HG03025 (cell line): ENCODE data around the gene TEX36.
"Not testable (repeated sequence)": the region's sequence is repeated elsewhere in the genome, so short reads cannot be mapped to it uniquely, and the experiment has no call there.

Source experiments
- ATAC-seq: cut with Tn5 transposase; IDR thresholded peaks from one replicate; pipeline ENCODE4 v1.9.1; 2021; ENCODE audit warnings: mild to moderate bottlenecking, moderate library complexity; ENCODE audit not compliant: unreplicated experiment, low FRiP score

TEX36 gene, protein sequence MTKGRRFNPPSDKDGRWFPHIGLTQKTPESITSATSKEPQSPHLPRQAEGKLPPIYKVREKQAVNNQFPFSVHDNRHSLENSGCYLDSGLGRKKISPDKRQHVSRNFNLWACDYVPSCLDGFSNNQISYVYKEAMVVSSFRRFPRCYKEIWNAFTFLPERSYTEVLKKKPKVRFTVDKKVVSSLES

DNA sequence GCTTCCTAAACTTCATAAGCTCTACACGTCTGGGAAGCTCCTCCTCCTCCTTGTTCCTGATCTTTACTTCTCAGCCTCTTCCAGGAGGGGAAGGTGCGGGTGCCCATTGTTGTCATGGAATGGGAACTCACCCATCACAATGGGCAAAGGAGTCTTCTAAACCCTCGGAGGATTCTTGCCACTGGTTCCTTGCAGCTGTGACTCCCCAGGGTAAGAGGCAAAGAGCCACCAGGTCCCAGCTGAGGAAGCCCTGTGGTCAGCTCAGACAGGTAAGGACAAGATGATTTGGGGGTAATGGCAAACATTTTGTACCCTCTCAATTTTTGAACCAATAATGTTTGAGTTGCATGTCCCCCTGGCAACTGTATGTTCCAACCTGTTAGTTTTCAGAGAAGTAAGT lies at the start of gene TEX36:
Gene TEX36 (minus strand): TSS at position 101 of the 400 bp plus-strand sequence. CDS start 174 bp downstream, outside the sequence.
- ATAC-seq = no peak

DNA sequence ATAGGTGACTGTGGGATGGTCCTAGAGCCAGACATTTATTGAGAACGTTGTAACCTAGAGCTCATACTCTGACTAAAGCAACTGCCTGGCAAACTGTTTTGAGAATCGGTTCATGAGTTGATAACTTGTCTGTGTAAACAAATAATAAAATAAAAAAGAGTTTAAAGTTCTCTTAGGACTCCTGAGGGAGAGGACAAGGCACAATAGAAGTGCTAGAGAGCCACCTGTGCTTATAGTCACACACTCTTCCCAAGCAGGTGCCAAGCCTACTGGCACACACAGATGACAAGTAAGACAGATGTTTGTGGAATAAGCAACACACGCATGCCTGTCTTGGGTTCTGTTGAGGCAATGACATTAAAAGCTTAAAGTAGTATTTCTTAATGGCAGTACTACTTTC lies 44.5 kb upstream of the TEX36 start:
- no peak for ATAC-seq

DNA sequence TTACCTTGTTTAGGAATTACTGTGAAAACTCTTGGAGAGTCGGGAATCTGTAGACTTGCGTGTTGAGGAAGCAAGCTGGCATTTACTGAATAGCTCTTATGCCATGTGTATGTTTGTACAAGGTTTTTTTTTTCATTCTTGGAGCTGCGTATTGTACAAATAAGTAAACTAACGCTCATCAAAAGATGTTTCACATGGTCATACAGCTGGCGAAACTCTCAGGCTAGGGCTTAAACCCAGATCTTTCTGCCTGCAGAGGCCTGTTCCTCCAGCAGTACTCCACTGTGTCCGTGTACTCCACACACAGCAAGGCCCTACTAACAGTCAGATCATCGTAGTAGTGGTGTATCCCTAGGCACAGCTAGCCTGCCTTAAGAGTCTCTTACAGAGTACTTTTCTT lies 44.0 kb upstream of the TEX36 start:
- no peak for ATAC-seq

DNA sequence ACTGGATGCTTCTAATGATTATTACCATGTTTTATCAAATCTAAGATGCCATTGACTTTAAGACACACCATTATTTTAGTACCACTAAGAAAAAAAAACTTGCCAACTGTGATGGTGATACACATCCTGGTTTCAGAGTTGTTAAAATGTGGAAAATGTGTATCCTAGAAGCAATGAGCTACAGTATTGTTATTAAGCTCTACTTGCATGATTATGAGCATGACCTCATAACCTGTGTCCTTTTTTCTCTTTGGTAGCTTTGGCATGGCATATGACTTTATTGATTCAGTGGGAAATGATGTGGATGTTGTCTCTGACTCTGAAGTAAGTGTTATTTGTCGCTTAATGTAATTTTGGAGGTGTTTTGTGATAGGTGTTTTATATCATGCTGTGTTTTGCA lies 39.8 kb upstream of the TEX36 start:
- no peak for ATAC-seq

DNA sequence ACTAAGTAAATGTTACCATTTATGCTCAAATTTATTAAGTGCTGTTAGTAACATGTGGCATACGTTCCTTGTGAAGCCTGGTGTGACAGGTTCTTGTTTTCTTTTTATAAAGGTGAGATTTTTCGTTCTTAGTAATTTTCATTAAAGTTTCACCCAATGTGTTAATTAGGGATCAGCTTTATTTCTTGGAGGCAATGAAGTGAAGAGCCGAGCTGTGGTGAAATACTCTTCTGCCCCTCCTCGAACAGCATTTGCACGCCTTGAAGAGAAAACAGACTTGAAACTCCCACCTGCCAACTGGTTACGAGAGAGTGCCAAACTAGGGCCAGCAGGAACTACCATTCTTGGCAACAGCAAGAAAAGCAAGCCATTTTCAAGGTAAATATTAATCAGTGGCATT lies 38.1 kb upstream of the TEX36 start:
- peak; percentile 34 for ATAC-seq

DNA sequence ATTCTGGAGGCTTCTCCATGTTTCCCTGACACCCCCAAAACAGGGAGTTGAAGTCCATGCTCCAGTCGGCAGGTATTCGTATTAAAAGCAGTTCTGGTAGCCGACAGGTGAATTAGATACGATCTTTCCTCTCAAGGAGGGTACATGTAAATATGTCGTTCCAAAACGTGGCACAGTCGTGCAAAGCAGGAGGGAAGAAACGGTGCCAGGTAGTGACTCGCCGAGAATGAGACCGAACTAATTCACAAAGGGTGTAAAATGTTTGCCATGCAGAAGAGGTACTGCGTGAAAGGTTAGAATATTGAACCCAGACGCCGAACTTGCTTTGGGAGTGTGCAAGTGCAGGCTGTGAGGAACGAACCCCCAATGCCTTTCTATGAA lies 37.0 kb upstream of the TEX36 start:
- ATAC-seq = no peak

DNA sequence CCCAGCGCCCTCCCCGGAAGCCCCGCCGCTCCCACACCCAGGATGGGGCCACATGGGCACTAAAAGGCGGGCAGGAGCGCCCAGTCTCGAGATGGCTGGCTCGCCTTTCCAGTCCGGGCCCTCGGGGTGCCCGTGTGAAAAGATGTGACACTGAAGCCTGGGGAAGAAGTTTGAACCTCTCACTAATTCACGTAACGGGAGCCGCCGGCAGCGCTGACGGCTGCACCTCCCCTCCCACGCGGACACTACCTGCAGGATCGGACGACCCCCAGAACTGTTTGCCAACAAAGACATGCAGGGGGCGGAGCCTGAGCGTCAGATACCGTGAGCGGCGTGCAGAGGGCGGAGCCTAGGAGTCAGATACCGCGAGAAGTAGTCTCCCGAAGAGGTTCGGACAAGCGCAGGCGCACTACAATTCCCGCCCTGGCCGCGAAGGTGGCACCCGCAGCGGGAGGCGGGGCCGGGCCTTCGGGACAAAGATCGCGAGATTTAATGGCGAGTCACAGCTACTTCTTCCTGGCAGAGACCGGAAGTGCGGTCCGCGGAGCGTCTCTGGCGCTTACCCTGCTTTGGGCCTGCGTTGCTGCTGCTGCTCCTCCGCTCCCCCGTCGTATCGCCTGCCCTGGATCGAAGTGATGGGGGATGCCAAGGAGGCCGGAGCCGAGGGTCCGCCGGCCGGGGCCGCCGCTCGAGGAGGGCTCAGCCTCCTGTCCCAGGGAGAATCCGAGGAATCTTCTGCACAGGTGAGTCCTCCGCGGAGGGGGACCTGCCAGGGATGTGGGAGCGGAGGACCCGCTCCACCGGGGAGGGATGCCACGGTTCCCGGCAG lies 36.4 kb upstream of the TEX36 start, which contains the start of gene EDRF1:
Gene EDRF1 (plus strand): TSS at position 537 of the 829 bp plus-strand sequence. CDS start 99 bp downstream, at position 636.
- peak; percentile 92 for ATAC-seq

DNA sequence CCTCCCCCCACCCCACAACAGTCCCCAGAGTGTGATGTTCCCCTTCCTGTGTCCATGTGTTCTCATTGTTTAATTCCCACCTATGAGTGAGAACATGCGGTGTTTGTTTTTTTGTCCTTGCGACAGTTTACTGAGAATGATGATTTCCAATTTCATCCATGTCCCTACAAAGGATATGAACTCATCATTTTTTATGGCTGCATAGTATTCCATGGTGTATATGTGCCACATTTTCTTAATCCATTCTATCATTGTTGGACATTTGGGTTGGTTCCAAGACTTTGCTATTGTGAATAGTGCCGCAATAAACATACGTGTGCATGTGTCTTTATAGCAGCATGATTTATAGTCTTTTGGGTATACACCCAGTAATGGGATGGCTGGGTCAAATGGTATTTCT lies 31.8 kb upstream of the TEX36 start:
- ATAC-seq = not testable (repeated sequence)

DNA sequence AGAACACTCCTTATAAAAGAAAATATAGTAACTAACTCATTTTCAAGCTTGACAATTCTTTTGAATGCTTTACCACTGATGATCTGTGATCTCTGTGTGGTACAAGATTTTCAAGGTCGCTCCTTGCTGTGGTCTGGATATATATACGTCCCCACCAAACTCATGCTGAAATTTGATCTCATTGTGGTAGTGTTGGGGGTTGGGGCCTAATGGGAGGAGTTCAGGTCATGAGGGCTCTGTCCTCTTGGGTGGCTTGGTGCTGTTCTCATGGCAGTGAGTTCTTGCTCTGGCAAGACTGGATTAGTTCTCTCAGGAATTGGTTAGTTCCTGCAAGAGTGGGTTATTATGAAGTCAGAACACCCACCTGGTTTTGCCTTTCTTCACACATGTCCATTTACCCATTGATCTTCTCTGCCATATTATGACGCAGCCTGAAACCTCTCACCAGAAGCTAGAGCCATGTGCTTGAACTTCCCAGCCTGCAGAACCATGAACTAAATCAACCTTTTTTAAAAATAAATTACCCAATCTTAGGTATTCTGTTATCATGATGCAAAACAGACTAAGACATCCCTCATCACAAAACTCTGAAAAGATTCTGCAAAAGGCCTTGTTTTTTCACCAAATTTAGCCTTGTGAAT lies 28.3 kb upstream of the TEX36 start:
- ATAC-seq = no peak

DNA sequence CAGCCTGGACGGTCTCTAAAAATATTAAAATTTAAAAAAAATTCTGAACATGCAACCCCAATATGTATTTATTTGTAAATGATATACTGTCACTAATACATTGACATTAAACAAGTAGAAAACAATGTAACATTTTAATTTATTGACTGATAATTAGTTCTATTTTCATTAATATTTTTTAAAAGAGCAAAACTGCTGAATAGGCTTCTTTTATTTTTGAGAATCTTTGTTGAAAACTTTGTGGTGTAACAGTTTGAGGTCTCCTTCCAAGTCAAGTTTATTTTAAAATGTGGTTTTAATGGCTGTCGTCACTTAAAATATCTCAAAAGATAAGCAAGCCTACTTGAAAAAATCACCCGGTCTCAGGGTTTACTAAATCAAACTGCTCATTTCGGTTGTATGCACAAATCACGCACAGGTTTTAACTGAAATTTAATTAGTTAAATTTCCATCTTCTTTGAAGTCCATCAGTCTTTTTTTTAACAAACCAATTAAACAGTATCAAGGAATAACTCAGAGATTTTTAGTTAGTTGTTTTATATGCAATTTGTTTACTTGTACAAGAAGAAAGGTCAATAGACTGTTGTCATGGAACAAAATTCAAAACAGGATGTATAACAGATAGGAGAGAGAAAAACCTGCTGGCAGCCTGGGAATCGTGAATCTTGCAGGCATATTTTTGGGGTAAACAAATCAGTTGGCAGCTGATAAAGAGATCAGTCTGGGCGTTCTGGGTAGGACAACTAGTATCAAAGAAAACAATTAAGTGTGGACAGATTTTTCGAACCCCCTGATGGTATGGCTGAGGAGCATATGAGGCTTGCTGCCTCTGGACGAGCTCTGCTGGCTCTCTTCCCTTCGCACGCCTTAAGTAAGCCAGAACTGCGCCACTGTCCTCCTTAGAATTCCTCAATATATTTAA lies 26.9 kb upstream of the TEX36 start:
- no peak for ATAC-seq

DNA sequence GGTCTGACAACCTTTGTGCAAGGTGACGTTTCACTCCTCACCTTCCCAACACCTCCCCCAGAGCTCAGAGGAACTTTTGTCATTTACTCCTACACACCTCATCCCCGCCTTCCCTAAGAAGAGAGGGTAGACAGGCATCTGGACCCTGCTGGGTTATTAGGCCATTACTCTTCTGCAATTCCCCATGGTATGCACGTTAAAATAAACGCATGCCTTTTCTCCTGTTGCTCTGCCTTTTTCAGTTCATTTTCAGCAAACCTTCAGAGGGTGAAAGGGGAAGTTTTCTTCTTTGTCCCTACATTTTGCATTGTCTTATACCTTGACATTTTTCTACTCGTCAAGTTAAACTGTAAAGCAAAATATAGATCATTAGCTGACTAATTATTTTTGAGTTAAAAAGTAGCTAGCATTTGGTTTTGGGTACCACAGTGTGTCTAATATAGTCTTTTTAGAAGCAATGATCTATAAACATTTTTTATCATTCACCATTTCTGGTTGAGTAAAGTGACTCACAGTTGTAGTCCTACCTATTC lies 26.1 kb upstream of the TEX36 start:
- no peak for ATAC-seq

DNA sequence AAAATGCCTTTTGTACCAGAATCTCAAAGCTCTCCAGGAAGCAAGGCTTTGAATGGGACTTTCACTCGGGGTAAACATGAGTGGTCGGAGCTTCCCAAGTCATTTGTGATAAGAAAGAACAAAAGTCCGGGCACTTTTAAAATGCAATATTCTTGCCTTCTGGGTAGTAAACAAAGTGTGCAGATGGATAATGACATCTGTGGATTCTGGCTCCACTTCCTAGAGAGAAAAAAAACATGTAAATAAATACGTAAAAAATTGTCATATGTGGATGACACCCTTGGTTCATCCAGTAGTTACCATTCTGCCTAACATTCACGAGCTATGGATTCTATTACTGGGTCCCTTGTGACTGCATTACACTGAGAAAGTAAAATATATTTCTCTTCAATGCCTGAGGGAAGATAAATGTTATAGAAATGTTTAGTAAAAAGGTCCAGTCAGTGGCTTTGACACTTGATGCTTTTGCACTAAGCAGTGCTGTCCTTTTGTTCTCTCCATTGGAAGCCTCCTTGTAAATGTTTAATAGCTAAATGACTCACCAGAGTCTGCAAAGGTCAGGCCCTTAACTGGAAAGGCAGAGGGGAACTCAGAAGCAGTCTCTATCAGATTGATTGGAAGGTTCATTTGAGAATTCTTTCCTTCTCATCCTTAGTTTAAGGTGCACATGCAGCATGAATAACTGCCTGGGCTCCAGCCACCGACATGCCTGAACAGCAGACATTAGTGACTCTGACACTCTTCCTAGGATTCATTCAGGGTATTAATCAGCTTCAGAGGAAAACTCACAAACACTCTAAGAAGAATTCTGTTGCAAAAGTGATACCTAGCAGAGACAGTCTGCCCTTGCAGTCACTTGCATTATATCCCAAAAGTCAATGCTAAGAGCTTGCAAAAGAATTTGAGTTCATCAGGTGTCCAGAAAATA lies 24.8 kb upstream of the TEX36 start:
- ATAC-seq = no peak

DNA sequence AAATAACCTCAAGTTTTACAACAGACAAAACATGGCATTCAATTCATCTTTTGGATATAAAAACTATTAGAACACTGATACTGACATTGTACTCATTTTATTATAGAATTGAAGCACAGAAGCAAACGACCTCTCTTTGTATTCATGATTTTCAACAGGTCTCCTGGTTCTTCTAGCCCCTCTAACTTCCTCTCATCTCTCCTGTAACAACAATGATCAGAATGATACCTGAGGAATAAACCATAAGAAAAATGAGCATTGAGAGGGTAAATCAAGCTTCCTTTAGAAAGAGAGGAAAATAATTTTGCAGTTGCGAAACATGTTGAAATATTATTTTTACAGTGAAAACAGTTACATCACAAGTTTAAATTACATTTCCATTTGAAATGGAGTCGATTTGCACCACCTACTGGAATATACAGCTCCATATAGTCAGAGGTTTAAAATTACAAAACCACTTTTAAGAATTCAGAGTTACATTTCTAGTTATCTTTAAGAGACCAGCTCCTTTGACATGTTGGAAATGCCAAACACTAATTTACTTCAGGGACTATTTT lies 17.5 kb upstream of the TEX36 start:
- ATAC-seq = no peak

DNA sequence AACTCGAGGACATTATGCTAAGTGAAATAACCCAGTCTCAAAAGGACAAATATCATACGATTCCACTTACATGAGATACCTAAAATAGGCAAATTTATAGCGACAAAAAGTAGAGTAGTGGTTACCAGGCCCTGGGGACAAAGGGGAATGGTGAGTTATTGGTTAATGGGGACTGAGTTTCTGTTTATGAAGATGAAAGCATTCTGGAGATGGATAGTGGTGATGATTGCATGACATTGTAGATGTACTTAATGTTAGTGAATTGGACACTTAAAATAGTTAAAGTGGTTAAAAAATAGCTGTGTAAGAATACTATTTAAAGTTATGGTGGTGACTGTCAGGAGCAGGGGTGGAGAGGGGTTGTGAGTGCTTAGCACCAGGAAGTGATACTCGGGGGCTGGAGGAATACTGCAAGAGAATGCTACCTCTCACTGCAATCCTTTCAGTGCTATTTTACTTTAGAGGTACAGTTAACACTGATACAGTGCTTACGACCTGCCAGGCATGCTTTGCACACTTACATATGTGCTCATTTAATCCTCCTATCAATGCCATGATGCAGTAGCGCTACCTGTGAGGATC lies 16.7 kb upstream of the TEX36 start:
- no peak for ATAC-seq

DNA sequence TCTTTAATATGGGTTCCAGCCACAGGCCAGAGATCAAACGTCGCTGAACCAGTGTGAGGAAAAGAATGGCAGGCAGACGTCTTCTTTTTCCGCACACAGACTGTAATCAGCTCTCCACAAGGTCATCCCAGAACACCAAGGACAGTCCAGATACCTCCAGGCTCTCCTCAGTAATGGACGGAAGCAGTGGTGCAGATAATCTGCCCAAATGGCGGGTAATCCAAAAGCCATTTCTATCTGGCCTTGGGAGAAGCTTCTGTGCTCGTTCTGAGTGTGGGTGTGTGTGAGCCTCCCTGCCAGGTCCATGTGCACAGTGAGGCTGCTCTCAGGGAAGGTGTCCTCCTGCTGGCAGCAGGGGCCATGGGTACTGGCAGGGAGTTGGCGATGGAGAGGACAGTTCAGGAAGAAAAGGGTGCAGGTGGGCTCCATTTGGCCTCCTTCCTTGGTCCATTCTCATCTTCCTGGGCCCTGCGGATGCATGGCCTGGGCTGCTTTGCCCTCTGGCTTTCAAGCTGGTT lies 15.6 kb upstream of the TEX36 start:
- ATAC-seq = no peak

DNA sequence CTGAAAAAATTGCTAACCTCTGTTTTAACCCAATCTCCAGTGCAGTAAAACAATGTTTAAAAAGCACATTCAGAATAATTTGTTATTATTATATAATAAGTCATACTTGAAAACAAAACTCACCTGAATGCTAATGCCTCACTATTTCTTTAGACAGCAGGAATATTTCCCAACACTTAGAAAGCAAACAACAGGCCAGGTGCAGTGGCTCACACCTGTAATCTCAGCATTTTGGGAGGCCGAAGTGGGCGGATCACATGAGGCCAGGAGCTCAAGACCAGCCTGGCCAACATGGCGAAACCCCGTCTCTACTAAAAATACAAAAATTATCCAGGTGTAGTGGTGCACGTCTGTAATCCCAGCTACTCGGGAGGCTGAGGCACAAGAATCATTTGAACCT lies 13.9 kb upstream of the TEX36 start:
- not testable (repeated sequence) for ATAC-seq

DNA sequence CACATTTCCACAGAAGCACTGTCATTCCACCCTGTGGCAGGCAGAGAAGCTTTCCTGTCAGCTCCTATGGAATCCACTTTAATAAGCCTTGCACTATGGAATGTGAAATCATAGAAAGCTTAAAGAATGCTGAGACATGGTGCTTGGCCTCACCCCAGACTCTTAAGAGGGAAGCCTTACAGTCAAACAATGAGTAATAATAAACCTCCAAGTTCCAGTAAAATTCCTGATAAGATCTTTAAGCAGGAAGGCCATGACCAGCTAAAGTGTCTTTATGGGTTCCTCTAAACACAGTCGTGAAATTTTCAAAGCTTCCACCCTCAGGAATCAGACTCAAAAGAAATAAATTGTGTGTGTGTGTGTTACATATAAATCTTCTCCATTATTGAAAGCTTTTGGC lies 11.9 kb upstream of the TEX36 start:
- no peak for ATAC-seq

DNA sequence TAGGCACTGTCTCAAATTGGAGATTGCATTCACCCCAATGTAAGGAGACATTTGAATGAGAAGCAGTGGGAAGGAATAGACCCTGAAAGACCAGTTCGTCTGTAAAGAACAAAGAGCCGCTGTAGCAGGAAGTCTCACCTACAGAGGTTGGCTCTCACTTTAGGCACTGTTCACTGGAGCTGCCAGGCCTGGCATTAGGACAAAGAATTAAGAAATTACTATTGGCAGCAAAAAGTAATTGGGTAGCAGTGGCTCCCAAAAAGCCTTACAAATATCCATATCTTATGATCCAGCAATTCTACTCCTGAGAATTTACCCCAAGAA lies 10.5 kb upstream of the TEX36 start:
- no peak for ATAC-seq
